GM12874 (cell line): Measurements from ENCODE around the gene PRDX5.

Experiments used
- TF ChIP-seq, protein P1 (sequence below): IDR thresholded peaks from 2 replicates; pipeline ENCODE4 v1.5.1; 2011; ENCODE audit warnings: low read depth, mild to moderate bottlenecking, control low read depth, low read length, moderate library complexity; ENCODE audit not compliant: insufficient read depth

Gene PRDX5

DNA sequence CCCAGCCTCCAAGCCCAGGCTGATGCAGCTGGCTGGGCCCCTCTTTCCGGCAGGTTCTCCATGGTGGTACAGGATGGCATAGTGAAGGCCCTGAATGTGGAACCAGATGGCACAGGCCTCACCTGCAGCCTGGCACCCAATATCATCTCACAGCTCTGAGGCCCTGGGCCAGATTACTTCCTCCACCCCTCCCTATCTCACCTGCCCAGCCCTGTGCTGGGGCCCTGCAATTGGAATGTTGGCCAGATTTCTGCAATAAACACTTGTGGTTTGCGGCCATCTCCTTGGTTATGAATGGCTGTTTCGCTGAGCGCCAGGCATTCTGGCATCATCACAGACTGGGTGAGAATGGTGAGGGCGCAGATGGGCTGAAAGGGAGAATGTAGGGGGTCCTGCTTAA, 3.6 kb downstream of the PRDX5 start:
- TF ChIP-seq, protein P1, sequence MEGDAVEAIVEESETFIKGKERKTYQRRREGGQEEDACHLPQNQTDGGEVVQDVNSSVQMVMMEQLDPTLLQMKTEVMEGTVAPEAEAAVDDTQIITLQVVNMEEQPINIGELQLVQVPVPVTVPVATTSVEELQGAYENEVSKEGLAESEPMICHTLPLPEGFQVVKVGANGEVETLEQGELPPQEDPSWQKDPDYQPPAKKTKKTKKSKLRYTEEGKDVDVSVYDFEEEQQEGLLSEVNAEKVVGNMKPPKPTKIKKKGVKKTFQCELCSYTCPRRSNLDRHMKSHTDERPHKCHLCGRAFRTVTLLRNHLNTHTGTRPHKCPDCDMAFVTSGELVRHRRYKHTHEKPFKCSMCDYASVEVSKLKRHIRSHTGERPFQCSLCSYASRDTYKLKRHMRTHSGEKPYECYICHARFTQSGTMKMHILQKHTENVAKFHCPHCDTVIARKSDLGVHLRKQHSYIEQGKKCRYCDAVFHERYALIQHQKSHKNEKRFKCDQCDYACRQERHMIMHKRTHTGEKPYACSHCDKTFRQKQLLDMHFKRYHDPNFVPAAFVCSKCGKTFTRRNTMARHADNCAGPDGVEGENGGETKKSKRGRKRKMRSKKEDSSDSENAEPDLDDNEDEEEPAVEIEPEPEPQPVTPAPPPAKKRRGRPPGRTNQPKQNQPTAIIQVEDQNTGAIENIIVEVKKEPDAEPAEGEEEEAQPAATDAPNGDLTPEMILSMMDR = no peak

DNA sequence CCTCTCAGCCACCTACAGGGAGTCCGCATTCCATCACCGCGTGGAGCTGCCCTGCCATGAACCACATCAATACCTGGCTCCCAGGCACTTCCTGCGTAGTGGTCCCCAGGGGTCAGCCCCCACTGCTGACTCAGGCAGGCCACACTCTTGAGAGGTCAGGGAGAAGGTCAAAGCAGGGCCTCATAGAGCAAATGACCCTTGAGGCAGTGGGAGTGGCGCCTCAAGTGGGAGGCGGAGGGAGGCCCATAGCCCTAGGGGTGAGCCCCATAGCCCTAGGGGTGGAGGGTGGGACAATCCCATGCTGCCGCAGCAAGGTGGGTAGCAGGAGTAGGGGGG, 5.0 kb downstream of the PRDX5 start:
- TF ChIP-seq, protein P1 = no peak

DNA sequence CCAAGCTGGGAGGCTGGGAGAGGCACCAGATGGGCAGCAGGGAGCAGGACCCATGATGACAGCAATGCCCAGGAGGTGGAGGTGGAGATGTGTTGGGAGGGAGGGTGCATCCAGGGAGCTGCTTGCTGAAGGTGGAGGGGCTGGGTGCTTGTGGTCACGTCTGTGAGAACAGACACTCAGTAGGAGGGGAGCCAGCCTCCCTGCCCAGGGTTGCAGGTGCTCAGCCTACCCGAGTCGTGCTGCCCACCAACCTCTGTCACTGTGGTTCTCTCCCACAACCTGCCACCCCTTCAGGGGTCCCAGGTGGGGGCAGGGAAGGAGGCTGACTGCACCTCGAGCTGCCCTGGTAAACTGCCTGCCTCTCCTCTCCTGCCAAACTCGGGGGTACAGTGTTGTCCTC, 5.5 kb downstream of the PRDX5 start:
- TF ChIP-seq, protein P1 = no peak

DNA sequence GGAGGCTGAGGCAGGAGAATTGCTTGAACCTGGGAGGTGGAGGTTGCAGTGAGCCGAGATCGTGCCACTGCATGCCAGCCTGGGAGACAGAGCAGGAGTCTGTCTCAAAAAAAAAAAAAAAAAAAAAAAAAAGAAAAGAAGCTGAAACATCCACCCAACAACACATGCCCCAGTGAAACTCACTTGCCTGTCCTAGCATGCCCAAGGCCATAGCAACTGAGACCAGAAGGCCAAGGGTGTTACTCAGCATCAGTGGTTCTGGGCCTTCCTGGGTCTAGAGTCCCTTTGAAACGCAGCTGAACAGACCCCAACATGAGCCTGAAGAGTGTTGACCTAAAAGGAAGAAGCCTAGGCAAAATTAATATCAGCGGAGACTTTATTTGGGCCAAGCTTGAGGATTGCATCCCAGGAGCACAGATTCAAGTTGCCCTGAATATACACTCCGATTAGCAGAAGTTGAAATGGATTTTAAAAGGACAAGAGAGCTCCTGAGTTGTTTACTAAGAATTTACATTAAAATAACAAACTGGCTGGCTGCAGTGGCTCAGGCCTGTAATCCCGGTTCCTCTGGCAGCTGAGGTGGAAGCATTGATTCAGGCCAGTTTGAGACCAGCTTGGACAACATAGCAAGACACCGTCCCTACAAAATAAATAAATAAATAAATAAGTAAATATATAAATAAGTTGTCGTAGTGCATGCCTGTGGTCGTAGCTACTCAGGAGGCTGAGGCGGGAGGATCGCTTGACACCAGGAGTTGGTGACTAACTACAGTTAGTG, 7.0 kb downstream of the PRDX5 start:
- TF ChIP-seq, protein P1 = no peak

DNA sequence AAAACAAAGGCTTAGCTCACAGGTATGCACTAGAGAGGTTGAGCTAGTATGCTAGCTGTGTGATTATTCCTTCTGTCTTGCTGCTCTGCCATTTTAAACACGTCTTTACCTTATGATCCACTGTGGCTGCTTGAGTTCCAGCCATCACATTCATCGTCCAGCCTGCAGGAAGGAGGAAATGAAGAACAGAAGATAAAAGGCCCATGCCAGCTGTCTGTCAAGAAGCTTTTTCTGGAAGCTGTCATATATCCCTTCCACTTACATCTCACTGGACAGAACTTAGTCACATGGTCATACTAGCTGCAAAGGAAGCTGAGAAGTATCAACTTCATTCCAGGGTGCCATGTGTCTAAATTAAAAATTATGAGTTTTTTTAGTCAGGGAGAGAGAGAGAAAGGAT, 9.5 kb downstream of the PRDX5 start:
- TF ChIP-seq, protein P1 = no peak

DNA sequence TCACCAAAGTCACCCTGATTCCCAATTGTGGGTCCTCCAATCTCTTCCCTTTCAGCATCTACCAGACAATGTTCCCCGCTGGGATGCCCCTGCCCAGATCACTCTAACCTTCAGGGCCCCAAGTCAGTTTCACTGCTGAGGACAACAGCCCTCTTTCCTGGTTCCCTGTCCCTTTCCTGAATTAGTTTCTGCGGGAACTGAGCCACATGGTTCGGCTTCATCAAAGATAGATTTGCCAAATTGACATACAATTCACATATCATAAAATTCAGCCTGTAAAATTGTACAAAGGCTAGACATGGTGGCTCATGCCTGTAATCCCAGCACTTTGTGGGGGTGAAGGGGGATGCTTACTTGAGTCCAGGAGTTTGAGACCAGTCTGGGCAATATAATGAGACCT, 10.1 kb downstream of the PRDX5 start:
- TF ChIP-seq, protein P1 = no peak

DNA sequence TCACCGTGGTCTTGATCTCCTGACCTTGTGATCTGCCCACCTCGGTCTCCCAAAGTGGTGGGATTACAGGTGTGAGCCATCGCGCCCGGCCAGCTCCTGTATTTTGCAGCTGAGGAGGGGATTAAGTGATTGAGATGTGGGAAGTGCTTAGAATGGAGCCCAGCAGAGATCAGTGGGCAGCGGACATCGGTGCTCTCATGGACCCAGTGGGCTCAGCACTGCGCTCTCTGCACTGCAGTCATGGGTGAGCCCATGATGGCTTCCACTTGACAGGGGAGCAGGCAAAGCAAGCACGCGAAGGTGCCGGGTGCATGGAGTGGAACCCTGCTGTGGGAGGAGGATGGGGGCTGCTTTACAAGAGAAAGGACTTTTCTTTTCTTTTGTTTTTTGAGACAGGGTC, 13.0 kb downstream of the PRDX5 start:
- TF ChIP-seq, protein P1 = no peak
